C4-2B (cell line): ENCODE measurements around the gene CEP72.

Source experiments
- CTCF ChIP-seq: fragments of 450-650 bp; conservative IDR thresholded peaks from 2 replicates; pipeline ENCODE4 v1.5.1; 2017; ENCODE audit warnings: mild to moderate bottlenecking
- ZFX ChIP-seq: fragments of 450-650 bp; IDR thresholded peaks from 2 replicates; pipeline ENCODE4 v1.6.1; 2017

- TF ChIP-seq CTCF (no peak), ZFX (no peak)
Measured at GRCh38 chr5:617896-618295, 5.8 kb downstream of the CEP72 start.
